Activated CD8-positive, alpha-beta memory T cell treated with anti-CD3 and anti-CD28 coated beads for 36 hours (primary cell): ENCODE results near the gene KIFC1. TPM values are rescaled to one million over a fixed set of nuclear protein-coding genes. Genes with fewer than 3 reads are reported as not detected.
"Not testable (repeated sequence)": the region's sequence is repeated elsewhere in the genome, so short reads cannot be mapped to it uniquely, and the experiment has no call there.

ENCODE experiments used
- CTCF ChIA-PET: fragments of 350-600 bp; sonication (Branson Sonifier 250); formaldehyde crosslinking; loops from one replicate; lab custom pipeline; 2021; ENCODE audit warnings: antibody characterized with exemption; lab: Charles Lee
- POLR2A ChIA-PET: fragments of 350-600 bp; sonication (Branson Sonifier 250); formaldehyde crosslinking; loops from one replicate; lab custom pipeline; 2021; ENCODE audit warnings: antibody characterized with exemption; lab: Charles Lee
- total RNA-seq, 2 experiments: library from RNA; stranded (reverse); gene quantifications; one replicate each; pipeline ENCODE4 v1.2.3, GENCODE V29; 2021

Gene KIFC1
- total RNA-seq = 10 to 100 TPM; 58.6 to 63.9 TPM

DNA sequence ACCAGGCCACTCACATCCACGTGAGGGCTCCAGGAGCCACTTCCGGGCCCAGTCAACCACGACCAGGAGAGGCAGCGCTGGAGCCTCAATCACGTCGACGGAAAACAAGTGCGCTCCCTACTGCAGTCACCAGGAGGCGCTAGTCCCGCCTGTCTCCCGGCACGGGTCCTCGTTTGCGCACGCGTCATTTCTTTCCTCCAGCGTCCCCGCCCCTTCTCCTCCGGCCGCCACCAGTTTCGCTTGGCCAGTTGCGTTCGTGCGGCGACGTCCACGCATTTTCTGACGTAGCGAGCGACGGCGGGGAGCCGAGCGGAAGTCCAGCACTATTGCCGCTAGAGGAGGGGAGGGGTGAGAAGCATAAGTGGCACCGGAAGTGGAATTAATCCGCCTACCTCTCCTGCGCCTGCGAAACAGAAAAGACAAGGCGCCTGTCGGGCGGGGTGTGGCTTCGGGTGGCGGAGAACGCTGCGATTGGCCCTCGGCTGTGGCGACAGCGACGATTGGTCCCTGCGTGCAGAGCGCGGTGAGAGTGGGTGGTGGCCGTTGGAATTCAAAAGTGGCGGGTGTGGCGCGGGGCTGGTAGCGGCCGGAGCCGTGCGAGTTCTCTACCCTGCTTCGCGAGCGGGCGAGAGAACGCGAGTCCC, at the start of gene KIFC1:
KIFC1 (plus strand) TSS at position 546 of the 644 bp plus-strand sequence. CDS start 163 bp downstream, outside the sequence.
- ChIA-PET CTCF (interaction anchor here (0.6 to 1.7 kb wide), 13 partner anchors 15 to 120 kb away, joined by 3 to 9 read pairs (median 3); partner anchors contain the start of gene ZBTB9), POLR2A (interaction anchor here (0.7 to 1.2 kb wide), 8 partner anchors 19 to 221 kb away, joined by 3 to 6 read pairs (median 4); partner anchors contain the start of gene ZBTB9)

- ChIA-PET POLR2A (interaction anchor here (0.6 kb wide), 2 partner anchors 190 to 368 kb away, joined by 3 to 4 read pairs; partner anchors contain the start of gene UQCC2), CTCF (interaction anchor here (0.7 to 1.5 kb wide), 5 partner anchors 24 to 206 kb away, joined by 3 to 4 read pairs (median 3); no protein-coding TSS in a partner anchor)
Measured at GRCh38 chr6:33343606-33343952, 48.0 kb upstream of the KIFC1 start.

GRCh38 chr6:33343953-33344611, 47.5 kb upstream of the KIFC1 start:
- CTCF ChIA-PET = interaction anchor here (0.7 to 1.6 kb wide), 9 partner anchors 8 to 206 kb away, joined by 3 to 4 read pairs (median 3); no protein-coding TSS in a partner anchor
- POLR2A ChIA-PET = interaction anchor here (0.6 kb wide), 1 partner anchor 368 kb away, joined by 4 read pairs; the partner anchor contains the start of gene UQCC2

DNA sequence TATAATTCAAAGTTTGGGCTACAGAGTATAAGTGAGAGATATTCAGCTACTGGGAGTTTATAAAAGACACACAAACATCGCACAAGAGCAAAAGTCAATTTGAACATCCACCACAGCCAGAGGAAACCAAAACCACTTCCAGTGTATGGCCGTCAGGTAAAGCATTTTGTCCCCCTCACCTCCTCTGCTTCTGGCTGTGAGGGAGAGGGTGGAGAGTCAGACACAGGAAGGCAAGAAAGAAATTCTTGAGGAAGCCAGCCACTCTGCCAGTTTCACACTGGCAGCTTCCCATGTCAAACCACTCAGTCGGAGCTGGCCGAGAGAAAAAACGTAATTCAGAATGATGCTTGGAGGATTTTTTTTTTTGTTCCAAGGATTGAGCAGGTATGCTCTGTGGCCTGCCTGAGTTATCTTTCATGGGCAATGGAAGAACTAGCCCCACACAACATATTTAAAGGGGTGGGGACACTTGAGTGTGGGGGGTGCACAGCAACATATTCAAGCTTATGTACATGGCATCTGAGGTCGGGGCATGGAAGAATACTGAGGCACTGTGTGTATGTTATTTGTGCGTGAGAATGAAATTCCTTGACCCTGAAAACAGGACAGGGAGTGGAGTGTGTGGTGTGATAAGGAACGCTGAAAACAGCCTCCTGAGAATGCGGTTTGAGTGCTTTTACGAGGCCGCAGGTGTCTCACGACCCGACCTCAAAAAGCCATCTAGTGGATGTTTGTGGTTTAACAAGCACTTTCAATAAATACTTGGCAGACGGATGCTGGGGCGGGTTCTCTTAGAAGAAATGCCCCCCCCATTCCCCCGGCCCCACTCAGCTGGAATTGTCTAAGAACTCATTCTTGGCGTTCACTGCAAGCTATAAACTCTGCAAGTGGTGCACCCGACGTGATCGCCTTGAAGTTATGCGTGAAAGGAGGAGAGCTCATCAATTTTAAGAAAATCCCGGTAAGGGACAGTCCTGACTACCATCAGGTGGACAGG, 46.6 kb upstream of the KIFC1 start:
- POLR2A ChIA-PET = interaction anchor here (0.6 to 1.3 kb wide), 2 partner anchors 19 to 48 kb away, joined by 3 to 4 read pairs; no protein-coding TSS in a partner anchor
- CTCF ChIA-PET = interaction anchor here (0.5 to 2.0 kb wide), 16 partner anchors 9 to 819 kb away, joined by 3 to 8 read pairs (median 3); partner anchors contain the start of genes PFDN6, WDR46 and ZBTB9

DNA sequence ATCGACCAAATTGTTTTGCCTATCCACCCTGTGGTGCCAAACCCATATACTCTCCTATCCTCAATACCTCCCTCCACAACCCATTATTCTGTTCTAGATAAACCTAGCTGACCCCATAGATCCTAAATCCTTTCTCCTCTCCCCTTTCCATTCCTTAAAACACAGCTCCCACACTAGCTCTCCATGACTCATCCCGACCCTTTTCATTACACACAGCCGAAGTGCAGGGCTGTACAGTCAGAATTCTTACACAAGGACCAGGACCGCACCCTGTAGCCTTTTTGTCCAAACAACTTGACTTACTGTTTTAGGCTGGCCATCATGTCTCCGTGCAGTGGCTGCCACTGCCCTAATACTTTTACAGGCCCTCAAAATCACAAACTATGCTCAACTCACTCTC, 44.7 kb upstream of the KIFC1 start:
- CTCF ChIA-PET, POLR2A ChIA-PET: not testable (repeated sequence)

DNA sequence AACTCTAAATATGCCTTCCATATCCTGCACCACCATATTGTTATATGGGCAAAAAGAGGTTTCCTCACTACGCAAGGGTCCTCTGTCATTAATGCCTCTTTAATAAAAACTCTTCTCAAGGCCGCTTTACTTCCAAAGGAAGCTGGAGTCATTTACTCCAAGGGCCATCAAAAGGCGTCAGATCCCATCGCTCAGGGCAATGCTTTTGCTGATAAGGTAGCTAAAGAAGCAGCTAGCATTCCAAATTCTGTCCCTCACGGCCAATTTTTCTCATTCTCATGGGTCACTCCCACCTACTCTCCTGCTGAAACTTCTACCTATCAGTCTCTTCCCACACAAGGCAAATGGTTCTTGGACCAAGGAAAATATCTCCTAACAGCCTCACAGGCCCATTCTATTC, 43.8 kb upstream of the KIFC1 start:
- CTCF ChIA-PET = no interaction called here

DNA sequence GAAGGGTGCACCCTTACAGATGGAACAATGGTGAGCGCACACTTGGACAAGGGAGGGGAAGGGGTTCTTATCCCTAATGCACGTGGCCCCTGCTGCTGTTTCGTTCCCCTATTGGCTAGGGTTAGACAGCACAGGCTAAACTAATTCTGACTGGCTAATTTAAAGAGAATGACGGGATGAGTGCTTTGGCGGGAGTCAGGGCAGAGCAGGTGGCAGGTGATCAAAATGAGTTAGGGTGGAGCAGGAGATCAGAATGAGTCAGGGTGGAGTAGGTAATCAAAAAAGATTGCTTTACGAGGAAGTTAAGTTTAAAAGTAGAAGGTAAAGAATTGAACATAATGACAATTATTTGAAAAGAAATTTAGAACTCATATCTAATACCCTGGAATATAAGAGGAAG, 35.8 kb upstream of the KIFC1 start:
- CTCF ChIA-PET, POLR2A ChIA-PET: not testable (repeated sequence)

More for the DNA sequence above, 43.8 kb upstream of the KIFC1 start:
- POLR2A ChIA-PET = no interaction called here

DNA sequence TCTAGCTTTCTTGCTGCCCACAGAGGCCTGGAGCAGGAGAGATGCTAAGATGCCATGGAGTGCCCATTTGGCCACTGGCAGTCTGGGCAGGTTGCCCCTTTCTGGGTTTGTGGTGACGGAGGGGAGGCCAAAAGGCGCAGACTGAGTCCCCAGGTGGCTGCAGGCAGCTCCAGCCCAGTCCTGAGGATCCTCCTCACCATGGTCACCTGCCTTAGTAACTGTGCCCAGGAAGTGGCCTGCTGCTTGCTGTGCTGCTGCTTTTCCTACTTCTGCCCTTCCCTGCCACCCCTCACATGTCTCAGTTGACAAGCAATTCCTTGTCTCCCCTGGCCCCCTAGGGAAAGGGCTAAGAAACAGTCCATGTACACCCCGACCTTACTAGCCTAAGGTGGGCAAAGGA, 35.3 kb upstream of the KIFC1 start:
- ChIA-PET POLR2A (no interaction called here), CTCF (no interaction called here)

- CTCF ChIA-PET, POLR2A ChIA-PET: not testable (repeated sequence)
Measured at GRCh38 chr6:33357160-33357871, 34.3 kb upstream of the KIFC1 start.

GRCh38 chr6:33359331-33359730, 32.3 kb upstream of the KIFC1 start:
- ChIA-PET POLR2A (no interaction called here), CTCF (no interaction called here)

GRCh38 chr6:33363486-33363885, 28.1 kb upstream of the KIFC1 start:
- CTCF ChIA-PET = not testable (repeated sequence)

DNA sequence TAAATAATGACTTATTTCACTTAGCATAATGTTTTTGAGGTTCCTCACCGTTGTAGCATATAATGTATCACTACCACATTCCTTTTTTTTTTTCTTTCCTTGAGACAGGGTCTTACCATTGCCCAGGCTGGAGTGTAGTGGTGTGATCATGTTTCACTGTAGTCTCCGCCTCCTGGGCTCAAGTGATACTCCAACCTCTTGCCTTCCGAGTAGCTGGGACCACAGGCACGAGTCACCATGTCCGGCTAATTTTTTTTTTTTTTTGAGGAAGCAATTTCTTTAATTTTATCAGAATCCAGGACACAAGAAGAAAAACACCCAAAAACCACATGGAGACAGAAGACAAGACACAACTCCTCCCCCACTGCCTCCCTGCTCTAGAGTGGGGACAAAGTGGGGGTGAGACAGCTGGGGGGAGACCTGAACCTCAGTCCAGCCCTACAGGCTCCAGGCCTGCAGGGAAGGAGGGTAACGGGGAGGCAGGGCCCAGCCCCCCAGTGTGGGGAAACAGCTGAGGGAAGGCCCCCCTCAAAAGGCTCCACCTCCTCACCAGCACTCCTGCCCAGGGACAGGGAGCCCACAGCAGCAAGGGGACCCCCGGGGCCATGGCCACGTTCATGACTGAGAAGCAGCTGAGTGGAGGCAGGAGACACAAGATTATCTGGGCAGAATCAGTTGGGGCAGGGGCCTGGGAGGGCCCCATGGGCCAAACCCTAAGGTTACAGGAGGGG, 27.0 kb upstream of the KIFC1 start:
- CTCF ChIA-PET = not testable (repeated sequence)
- POLR2A ChIA-PET = interaction anchor here (0.6 kb wide), 1 partner anchor 19 kb away, joined by 4 read pairs; no protein-coding TSS in a partner anchor

More at GRCh38 chr6:33363486-33363885, 28.1 kb upstream of the KIFC1 start:
- POLR2A ChIA-PET = not testable (repeated sequence)

DNA sequence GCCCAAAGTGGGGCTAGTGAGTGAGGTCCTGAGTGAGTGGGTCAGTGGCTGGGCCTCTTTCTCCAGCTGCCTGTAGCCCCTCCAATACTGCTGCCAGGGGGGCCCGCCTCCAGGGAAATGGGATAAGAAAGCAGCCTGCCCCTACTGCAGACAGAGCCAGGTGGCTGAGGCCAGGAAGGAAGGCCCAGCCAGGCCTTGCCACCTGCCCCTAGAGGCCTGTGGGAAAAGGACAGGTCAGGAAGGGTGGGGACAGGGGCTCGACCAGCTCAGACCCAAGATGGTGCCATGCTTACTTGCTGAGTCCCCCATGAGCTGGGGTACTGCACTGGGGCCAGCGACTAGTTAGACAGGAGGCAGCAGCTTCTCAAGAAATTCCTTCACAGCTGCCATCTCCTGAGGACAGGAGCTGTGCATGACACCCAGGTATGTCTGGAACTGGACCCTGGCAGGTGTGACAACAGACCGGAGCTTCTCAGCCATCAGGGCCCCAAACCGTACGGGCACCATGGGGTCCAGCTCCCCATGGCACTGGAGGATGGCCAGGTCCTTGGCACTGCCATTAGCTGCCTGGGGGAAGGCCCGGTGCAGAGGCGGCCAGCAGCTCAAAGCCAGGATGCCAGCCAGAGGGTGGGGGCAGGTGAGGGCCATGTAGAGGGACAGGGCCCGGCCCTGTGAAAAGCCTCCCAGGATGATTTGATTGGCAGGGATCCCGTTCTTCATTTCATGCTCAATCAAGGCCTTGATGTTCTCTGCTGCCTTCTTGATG, 26.2 kb upstream of the KIFC1 start:
- POLR2A ChIA-PET, CTCF ChIA-PET: not testable (repeated sequence)

GRCh38 chr6:33367009-33367714, 24.5 kb upstream of the KIFC1 start:
- POLR2A ChIA-PET = no interaction called here

DNA sequence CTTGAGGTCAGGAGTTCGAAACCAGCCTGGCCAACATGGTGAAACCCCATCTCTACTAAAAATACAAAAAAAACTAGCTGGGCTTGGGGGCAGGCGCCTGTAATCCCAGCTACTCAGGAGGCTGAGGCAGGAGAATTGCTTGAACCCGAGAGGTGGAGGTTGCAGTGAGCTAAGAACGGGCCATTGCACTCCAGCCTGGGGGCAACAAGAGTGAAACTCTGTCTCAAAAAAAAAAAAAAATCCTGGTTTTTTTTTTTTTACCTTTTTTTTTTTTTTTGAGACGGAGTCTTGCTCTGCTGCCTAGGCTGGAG, 24.0 kb upstream of the KIFC1 start:
- CTCF ChIA-PET = interaction anchor here (0.8 to 1.3 kb wide), 2 partner anchors 23 to 58 kb away, joined by 3 read pairs; no protein-coding TSS in a partner anchor
- POLR2A ChIA-PET = not testable (repeated sequence)

More at GRCh38 chr6:33367009-33367714, 24.5 kb upstream of the KIFC1 start:
- CTCF ChIA-PET = interaction anchor here (0.8 to 1.3 kb wide), 3 partner anchors 24 to 59 kb away, joined by 3 read pairs; no protein-coding TSS in a partner anchor

GRCh38 chr6:33371901-33372300, 19.7 kb upstream of the KIFC1 start:
- CTCF ChIA-PET, POLR2A ChIA-PET: not testable (repeated sequence)
